ENCODE measurements around the gene AASDH.

AASDH gene

DNA sequence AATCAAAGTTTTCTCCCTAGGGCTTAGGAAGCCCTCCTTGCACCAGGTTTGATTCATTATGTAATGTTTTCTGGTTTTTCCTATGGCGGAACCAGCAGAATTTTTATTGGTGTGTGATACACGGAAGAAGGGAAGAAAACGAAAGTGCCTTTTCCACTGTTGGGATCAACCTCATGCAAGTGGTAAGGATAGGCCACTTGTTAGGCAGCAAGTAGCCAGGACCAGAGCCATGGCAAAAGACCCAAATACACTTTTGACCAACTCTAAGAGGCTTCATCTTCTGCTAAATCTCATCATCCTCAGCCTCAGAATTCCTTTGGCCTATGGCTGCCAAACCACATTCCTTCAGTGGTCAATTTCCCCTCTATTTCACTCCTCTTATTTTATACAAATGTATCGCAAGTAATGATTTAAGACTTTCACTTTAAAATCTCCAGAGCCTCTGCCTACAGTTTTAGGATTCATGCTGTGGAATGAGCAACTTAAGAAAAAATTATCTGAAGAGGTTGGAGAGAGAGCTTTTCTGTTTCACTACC, 26.9 kb upstream of the AASDH start:
- Histone ChIP-seq H3K9me2 (replicated peaks; ENCODE audit: insufficient read depth, low read length) (no peaks in the 10 kb centered on the region), H3K9me3 (ENCODE audit: insufficient read depth, low read length) (no peaks in the 10 kb centered on the region), H3K4me3 (ENCODE audit: insufficient read depth, low read length, poor library complexity, severe bottlenecking) (no peak overlapping the region), H3K27ac (ENCODE audit: low read depth, low read length) (no peak overlapping the region), H3K4me2 (ENCODE audit: low read depth, low read length, poor library complexity, severe bottlenecking) (no peak overlapping the region), H3F3A (ENCODE audit: insufficient read depth) (no peaks in the 10 kb centered on the region), H3K9ac (ENCODE audit: low read length) (no peak overlapping the region), H4K20me1 (ENCODE audit: low read depth, low read length) (no peaks in the 10 kb centered on the region), H3K27me3 (ENCODE audit: low read length) (no peaks in the 10 kb centered on the region), H3K36me3 (ENCODE audit: low read length) (no peaks in the 10 kb centered on the region), H2AFZ (ENCODE audit: low read depth, low read length, severe bottlenecking) (no peak overlapping the region), H3K79me2 (ENCODE audit: insufficient read depth, low read length) (peaks cover 95% of the 10 kb centered on the region)
- TF ChIP-seq CTCF (IDR thresholded peaks at IDR 0.05; ENCODE audit: insufficient read depth, low read length, poor library complexity, severe bottlenecking) (no peak), EZH2phosphoT487 (conservative IDR thresholded peaks at IDR 0.05; ENCODE audit: low read length) (no peak)

DNA sequence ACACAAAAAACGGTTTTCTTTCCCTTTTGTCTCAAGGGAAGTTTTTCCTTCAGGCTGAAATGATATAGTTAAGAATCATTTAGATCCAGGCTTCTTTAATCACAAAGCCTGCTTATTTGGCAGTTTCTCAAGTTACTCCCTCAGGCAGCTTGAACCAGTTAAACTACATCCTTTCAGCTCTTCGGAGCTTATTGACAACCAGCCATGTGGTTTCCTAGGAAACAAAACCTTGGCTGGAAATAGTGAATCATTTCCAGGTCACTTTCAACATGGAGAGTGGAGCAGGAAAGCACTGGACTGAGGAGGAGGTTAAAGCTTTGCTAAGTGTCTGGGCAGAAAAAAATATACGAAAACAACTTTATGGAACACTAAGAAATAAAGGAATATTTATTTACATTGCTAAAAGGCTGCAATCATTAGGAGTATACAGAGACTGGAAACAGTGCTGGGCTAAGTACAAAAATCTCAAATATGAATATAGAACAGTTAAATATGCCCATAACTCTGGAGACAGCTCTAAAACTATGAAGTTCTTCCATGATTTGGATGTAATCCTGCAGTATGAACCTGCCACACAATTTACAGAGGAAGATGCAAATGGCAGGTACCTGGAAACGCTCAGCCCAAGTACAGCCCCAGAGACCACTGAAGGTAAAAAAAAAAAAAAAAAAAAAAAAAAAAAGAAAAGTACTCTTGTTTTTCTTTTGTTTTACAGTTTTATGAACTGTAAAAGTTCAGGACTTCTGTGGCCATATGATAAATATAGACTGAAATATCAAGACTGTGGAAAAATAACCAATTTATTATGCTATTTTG, 23.2 kb upstream of the AASDH start:
- no peaks in the 10 kb centered on the region for H3K9me3 ChIP-seq (ENCODE audit: insufficient read depth, low read length)
- TF ChIP-seq EZH2phosphoT487 (conservative IDR thresholded peaks at IDR 0.05; ENCODE audit: low read length) (no peak), CTCF (IDR thresholded peaks at IDR 0.05; ENCODE audit: insufficient read depth, low read length, poor library complexity, severe bottlenecking) (no peak)
- no peak overlapping the region for H3K4me3 ChIP-seq (ENCODE audit: insufficient read depth, low read length, poor library complexity, severe bottlenecking)
- no peak overlapping the region for H2AFZ ChIP-seq (ENCODE audit: low read depth, low read length, severe bottlenecking)
- no peaks in the 10 kb centered on the region for H3K36me3 ChIP-seq (ENCODE audit: low read length)
- no peaks in the 10 kb centered on the region for H4K20me1 ChIP-seq (ENCODE audit: low read depth, low read length)
- no peaks in the 10 kb centered on the region for H3F3A ChIP-seq (ENCODE audit: insufficient read depth)
- peaks cover 66% of the 10 kb centered on the region for H3K79me2 ChIP-seq (ENCODE audit: insufficient read depth, low read length)
- H3K27me3 ChIP-seq (ENCODE audit: low read length), result no peaks in the 10 kb centered on the region
- H3K4me2 ChIP-seq (ENCODE audit: low read depth, low read length, poor library complexity, severe bottlenecking), result no peak overlapping the region
- no peaks in the 10 kb centered on the region for H3K9me2 ChIP-seq (replicated peaks; ENCODE audit: insufficient read depth, low read length)
- H3K9ac ChIP-seq (ENCODE audit: low read length), result no peak overlapping the region
- H3K27ac ChIP-seq (ENCODE audit: low read depth, low read length), result no peak overlapping the region

- H3F3A ChIP-seq (ENCODE audit: insufficient read depth), result no peaks in the 10 kb centered on the region
- H3K79me2 ChIP-seq (ENCODE audit: insufficient read depth, low read length), result peaks cover 57% of the 10 kb centered on the region
- H3K9me3 ChIP-seq (ENCODE audit: insufficient read depth, low read length), result no peaks in the 10 kb centered on the region
- H3K27me3 ChIP-seq (ENCODE audit: low read length), result no peaks in the 10 kb centered on the region
- H3K9ac ChIP-seq (ENCODE audit: low read length), result no peak overlapping the region
- H3K36me3 ChIP-seq (ENCODE audit: low read length), result no peaks in the 10 kb centered on the region
- H3K4me2 ChIP-seq (ENCODE audit: low read depth, low read length, poor library complexity, severe bottlenecking), result no peak overlapping the region
- H3K4me3 ChIP-seq (ENCODE audit: insufficient read depth, low read length, poor library complexity, severe bottlenecking), result no peak overlapping the region
- H4K20me1 ChIP-seq (ENCODE audit: low read depth, low read length), result no peaks in the 10 kb centered on the region
- no peaks in the 10 kb centered on the region for H3K9me2 ChIP-seq (replicated peaks; ENCODE audit: insufficient read depth, low read length)
- no peak overlapping the region for H2AFZ ChIP-seq (ENCODE audit: low read depth, low read length, severe bottlenecking)
- no peak overlapping the region for H3K27ac ChIP-seq (ENCODE audit: low read depth, low read length)
- TF ChIP-seq EZH2phosphoT487 (conservative IDR thresholded peaks at IDR 0.05; ENCODE audit: low read length) (no peak), CTCF (IDR thresholded peaks at IDR 0.05; ENCODE audit: insufficient read depth, low read length, poor library complexity, severe bottlenecking) (no peak)
These were observed 22.3 kb upstream of the AASDH start for GRCh38 chr4:56409511-56410090.
